Measurements from ENCODE around the gene KLF3. TPM values are rescaled to one million over a fixed set of nuclear protein-coding genes. Genes with fewer than 3 reads are reported as not detected.

Gene KLF3
- total and polyA plus RNA-seq, 9 of the 15 experiments (the other 6 are each of a cell fraction or from before 2014, with no cell fraction given), result 9.9 to 47.2 (median 18.1) TPM

GRCh38 chr4:38667085-38667893 is 3.3 kb downstream of the KLF3 start (continued):
- TF ChIP-seq ZSCAN29 (IDR thresholded peaks at IDR 0.05) (no peak), REST (IDR thresholded peaks at IDR 0.05; ENCODE audit: borderline replicate concordance) (peak; percentile 95), REST (CRISPR knock-in tag; IDR thresholded peaks at IDR 0.05; ENCODE audit: low read depth) (no peak), ZNF398 (CRISPR knock-in tag; IDR thresholded peaks at IDR 0.05) (no peak), ZFX (CRISPR knock-in tag; IDR thresholded peaks at IDR 0.05) (no peak), MYC (IDR thresholded peaks at IDR 0.05; ENCODE audit: low read depth, low read length) (peak; percentile 89), MYC (CRISPR knock-in tag; IDR thresholded peaks at IDR 0.05; ENCODE audit: borderline replicate concordance, low read depth) (no peak), NCOA1 (IDR thresholded peaks at IDR 0.05; ENCODE audit: low read depth) (peak; percentile 86; the same call in 1 of the 2 replicates), SMARCC2 (IDR thresholded peaks at IDR 0.05; ENCODE audit: low read depth) (peak; percentile 85), TEAD2 (tag; IDR thresholded peaks at IDR 0.05) (peak; percentile 81), COPS2 (conservative IDR thresholded peaks at IDR 0.05) (no peak), CLOCK (CRISPR knock-in tag; IDR thresholded peaks at IDR 0.05; ENCODE audit: borderline replicate concordance) (0 out of 2 replicates have a peak, but pooled peaks have one; percentile 13), TEAD1 (CRISPR knock-in tag; IDR thresholded peaks at IDR 0.05) (peak; percentile 89 to 98), ZNF311 (CRISPR knock-in tag; IDR thresholded peaks at IDR 0.05) (no peak), ZNF75A (CRISPR knock-in tag; IDR thresholded peaks at IDR 0.05) (no peak)

Measured in K562 (cell line).